Fibroblast of mammary gland (primary cell): ENCODE data around the gene PILRA.

ENCODE experiments used
- DNase-seq: peaks from one replicate; pipeline ENCODE4 v3.0.0-alpha.2; 2010; ENCODE audit warnings: low read depth
- H3K4me3 ChIP-seq: 2 replicates; pipeline ENCODE4 v1.5.1; 2011; ENCODE audit warnings: low read depth, mild to moderate bottlenecking, low read length, moderate library complexity; ENCODE audit not compliant: control insufficient read depth
- CTCF ChIP-seq: conservative IDR thresholded peaks from 2 replicates; pipeline ENCODE4 v1.5.1; 2011; ENCODE audit warnings: low read depth, low read length, inconsistent platforms; ENCODE audit not compliant: control insufficient read depth, insufficient read depth

The PILRA gene

DNA sequence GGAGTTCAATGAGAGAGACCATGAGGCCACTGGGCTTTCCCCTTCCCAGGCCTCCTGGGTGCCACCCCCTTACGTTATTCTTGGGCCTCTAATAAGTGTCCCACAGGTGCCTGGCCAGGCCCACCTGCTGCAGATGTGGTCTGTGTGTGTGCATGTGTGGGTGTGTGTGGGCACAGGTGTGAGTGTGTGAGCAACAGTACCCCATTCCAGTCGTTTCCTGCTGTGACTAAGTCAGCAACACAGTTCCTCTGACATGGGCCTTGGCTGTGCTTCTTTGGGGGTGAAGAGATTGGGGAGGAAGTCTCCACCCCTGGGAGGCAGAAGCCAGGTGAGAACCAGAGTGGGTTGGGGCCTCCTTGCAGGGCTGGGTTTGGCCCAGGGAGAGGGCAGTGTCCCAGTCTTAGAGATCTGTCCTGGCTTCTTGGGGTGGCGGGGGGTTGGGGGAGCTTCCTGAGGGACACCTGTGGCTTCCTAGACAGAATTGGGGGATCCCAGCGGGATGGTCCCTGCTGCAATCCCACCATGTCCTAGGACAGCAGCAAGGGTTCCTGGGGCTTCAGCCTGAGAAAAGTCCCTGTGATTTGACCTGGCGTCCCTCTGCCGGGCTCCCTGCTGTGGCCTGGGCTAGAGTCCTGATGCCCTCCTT, 19.5 kb upstream of the PILRA start:
- no peak for DNase-seq
- H3K4me3 ChIP-seq, result no peak overlapping the region
- TF ChIP-seq CTCF, result no peak

- DNase-seq, result no peak
- TF ChIP-seq CTCF, result no peak
Measured at GRCh38 chr7:100356416-100357068, 16.7 kb upstream of the PILRA start.

GRCh38 chr7:100357131-100357561, 16.1 kb upstream of the PILRA start:
- H3K4me3 ChIP-seq, result no peak overlapping the region
- DNase-seq, result no peak
- TF ChIP-seq CTCF, result no peak

More at GRCh38 chr7:100356416-100357068, 16.7 kb upstream of the PILRA start:
- H3K4me3 ChIP-seq, result no peak overlapping the region

GRCh38 chr7:100358027-100358856, 15.0 kb upstream of the PILRA start, which contains the start of gene PILRB:
TSS of gene PILRB (plus strand) at chr7:100358117. CDS start at chr7:100358303, 186 bp downstream.
- no peak within 1 kb of the TSS for H3K4me3 ChIP-seq
- DNase-seq, result no peak
- TF ChIP-seq CTCF, result no peak

DNA sequence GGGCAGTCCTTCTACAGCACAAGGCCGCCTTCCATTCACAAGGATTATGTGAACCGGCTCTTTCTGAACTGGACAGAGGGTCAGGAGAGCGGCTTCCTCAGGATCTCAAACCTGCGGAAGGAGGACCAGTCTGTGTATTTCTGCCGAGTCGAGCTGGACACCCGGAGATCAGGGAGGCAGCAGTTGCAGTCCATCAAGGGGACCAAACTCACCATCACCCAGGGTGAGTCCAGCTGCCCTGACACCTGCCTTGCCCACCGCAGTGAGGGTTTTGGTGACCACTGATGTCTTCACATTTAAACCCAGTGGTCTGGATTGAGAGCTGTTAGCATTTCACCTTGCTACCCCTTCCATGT, 14.5 kb upstream of the PILRA start:
- no peak for TF ChIP-seq CTCF
- no peak for DNase-seq
- no peak overlapping the region for H3K4me3 ChIP-seq

DNA sequence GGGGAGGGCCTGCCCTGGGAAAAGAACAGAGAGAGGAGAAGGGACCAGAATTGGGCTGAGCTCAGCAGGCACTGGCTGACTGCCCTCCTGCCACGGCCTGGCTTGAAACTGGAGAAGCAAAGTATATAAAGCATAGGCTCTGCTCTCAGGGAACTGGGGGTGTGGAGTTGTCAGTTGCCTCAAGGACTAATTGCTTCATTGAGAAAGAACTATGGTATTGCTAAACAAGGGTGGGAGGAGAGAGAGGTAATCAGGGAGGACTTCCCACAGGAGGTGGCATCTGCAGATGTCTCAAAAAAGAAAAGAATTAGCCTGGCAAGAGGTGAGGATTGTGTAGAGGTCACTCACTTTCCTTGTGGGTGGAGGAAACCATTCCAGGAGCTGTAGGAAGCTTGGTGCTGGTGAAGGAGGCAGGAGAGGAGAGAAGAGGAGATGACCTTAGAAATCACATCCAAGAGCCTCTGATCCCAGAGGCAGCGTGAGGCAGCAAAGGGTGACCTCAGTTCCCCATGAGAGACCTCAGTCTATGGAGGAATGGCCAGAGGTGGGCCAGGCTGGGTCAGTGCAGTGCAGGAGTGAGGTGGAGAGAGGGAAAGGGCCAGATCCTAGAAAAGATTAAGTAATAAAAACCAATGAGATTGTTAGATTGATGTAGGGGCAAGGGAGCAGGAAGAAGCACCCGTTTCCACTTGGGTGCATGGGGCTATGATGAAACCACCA, 13.0 kb upstream of the PILRA start:
- DNase-seq, result no peak
- no peak for TF ChIP-seq CTCF
- H3K4me3 ChIP-seq, result no peak overlapping the region
